IMR-90 (cell line): ENCODE data around the gene NDP. TPM values are rescaled to one million over a fixed set of nuclear protein-coding genes. Genes with fewer than 3 reads are reported as not detected.

Experiments
- ATAC-seq: fragments of 200-7000 bp; cut with Tn5 transposase; 2 replicates; pipeline ENCODE4 v1.9.1; 2020; ENCODE audit warnings: low read depth, mild to moderate bottlenecking, moderate library complexity
- BruUV-seq: library from RNA; stranded (reverse); fragments of 400-500 nt; replicated peaks from 2 replicates; lab custom pipeline; 2021; lab: Mats Ljungman, UMichigan
- CTCF ChIA-PET: fragments of 300-600 bp; formaldehyde crosslinking; extraction: SDS; loops from one replicate; lab custom pipeline; 2021; ENCODE audit warnings: antibody characterized with exemption; lab: Yijun Ruan, JAX
- POLR2A ChIA-PET: fragments of 300-600 bp; sonication (Branson Sonifier 250); formaldehyde crosslinking; loops from one replicate; lab custom pipeline; 2022; ENCODE audit warnings: antibody characterized with exemption; ENCODE audit not compliant: unreplicated experiment; lab: Charles Lee
- DNase-seq: peaks from one replicate; pipeline ENCODE4 v3.0.0; 2013
- H2AFZ ChIP-seq: replicated peaks from 2 replicates; pipeline ENCODE3; 2013; ENCODE audit warnings: low read length, mild to moderate bottlenecking; ENCODE audit not compliant: poor library complexity
- H2AK5ac ChIP-seq: 2 replicates; pipeline ENCODE4 v1.6.1; 2013; ENCODE audit warnings: low read depth, low read length, inconsistent platforms
- H2AK9ac ChIP-seq: replicated peaks from 2 replicates; pipeline ENCODE3; 2013; ENCODE audit warnings: mild to moderate bottlenecking, low read depth, low read length, moderate library complexity; ENCODE audit not compliant: poor library complexity
- H2BK120ac ChIP-seq: 2 replicates; pipeline ENCODE4 v1.6.1; 2013; ENCODE audit warnings: low read depth, low read length, inconsistent platforms
- H2BK15ac ChIP-seq: 3 replicates; pipeline ENCODE4 v1.6.1; 2013; ENCODE audit warnings: low read depth, low read length, inconsistent platforms
- H2BK20ac ChIP-seq: 2 replicates; pipeline ENCODE4 v1.6.1; 2013; ENCODE audit warnings: low read depth, mild to moderate bottlenecking, inconsistent platforms, low read length, moderate library complexity
- H2BK5ac ChIP-seq: 2 replicates; pipeline ENCODE4 v1.6.1; 2013; ENCODE audit warnings: mild to moderate bottlenecking, low read depth, low read length, inconsistent platforms; ENCODE audit not compliant: poor library complexity, severe bottlenecking
- H3K14ac ChIP-seq: replicated peaks from 2 replicates; pipeline ENCODE4 v1.6.1; 2013; ENCODE audit warnings: low read depth, low read length, inconsistent platforms
- H3K18ac ChIP-seq: 2 replicates; pipeline ENCODE4 v1.6.1; 2013; ENCODE audit warnings: low read depth, low read length, control low read depth
- H3K23ac ChIP-seq: 2 replicates; pipeline ENCODE4 v1.6.1; 2013; ENCODE audit warnings: low read depth, low read length, inconsistent platforms
- H3K27ac ChIP-seq: 2 replicates; pipeline ENCODE4 v1.5.1; 2013; ENCODE audit warnings: mild to moderate bottlenecking, control low read depth, low read length; ENCODE audit not compliant: insufficient read depth
- H3K27me3 ChIP-seq: 2 replicates; pipeline ENCODE4 v1.6.1; 2013; ENCODE audit warnings: low read length; ENCODE audit not compliant: control insufficient read depth, insufficient read depth
- H3K36me3 ChIP-seq: 2 replicates; pipeline ENCODE4 v1.6.1; 2013; ENCODE audit warnings: low read length, mixed read lengths; ENCODE audit not compliant: control insufficient read depth, insufficient read depth
- H3K4ac ChIP-seq: 2 replicates; pipeline ENCODE4 v1.6.1; 2013; ENCODE audit warnings: low read depth, low read length, inconsistent platforms
- H3K4me1 ChIP-seq: 2 replicates; pipeline ENCODE4 v1.6.1; 2013; ENCODE audit warnings: low read length, mixed read lengths; ENCODE audit not compliant: control insufficient read depth, insufficient read depth
- H3K4me2 ChIP-seq: 2 replicates; pipeline ENCODE4 v1.6.1; 2013; ENCODE audit warnings: low read depth, mild to moderate bottlenecking, control low read depth, low read length, moderate library complexity
- H3K4me3 ChIP-seq: 2 replicates; pipeline ENCODE4 v1.5.1; 2013; ENCODE audit warnings: low read depth, mild to moderate bottlenecking, control low read depth, low read length, moderate library complexity; ENCODE audit not compliant: insufficient read depth
- H3K56ac ChIP-seq: 2 replicates; pipeline ENCODE4 v1.6.1; 2013; ENCODE audit warnings: low read length, inconsistent platforms; ENCODE audit not compliant: insufficient read depth; ENCODE audit errors: extremely low read depth
- H3K79me1 ChIP-seq, 2 experiments: 2 replicates each; pipeline ENCODE4 v1.6.1; 2013; ENCODE audit warnings: low read length in 2 of 2, inconsistent platforms in 1 of 2, low read depth in 1 of 2
- H3K9ac ChIP-seq: 2 replicates; pipeline ENCODE4 v1.6.1; 2013; ENCODE audit warnings: low read depth, low read length, control low read depth
- H3K9me1 ChIP-seq: 2 replicates; pipeline ENCODE4 v1.6.1; 2013; ENCODE audit warnings: low read length, inconsistent platforms; ENCODE audit not compliant: insufficient read depth
- H3K9me3 ChIP-seq: 2 replicates; pipeline ENCODE4 v1.6.1; 2013; ENCODE audit warnings: low read length; ENCODE audit not compliant: control insufficient read depth, insufficient read depth
- H4K20me1 ChIP-seq: 2 replicates; pipeline ENCODE4 v1.6.1; 2013; ENCODE audit warnings: low read length, inconsistent platforms; ENCODE audit not compliant: insufficient read depth
- H4K5ac ChIP-seq: 2 replicates; pipeline ENCODE4 v1.6.1; 2013; ENCODE audit warnings: mild to moderate bottlenecking, low read depth, low read length, control low read depth
- H4K8ac ChIP-seq, 2 experiments: 2 replicates each; pipeline ENCODE4 v1.6.1; 2013; ENCODE audit warnings: low read depth in 2 of 2, low read length in 2 of 2, control low read depth in 1 of 2, inconsistent platforms in 1 of 2
- H4K91ac ChIP-seq: 2 replicates; pipeline ENCODE4 v1.6.1; 2013; ENCODE audit warnings: low read depth, low read length, inconsistent platforms; ENCODE audit not compliant: insufficient read depth
- BHLHE40 ChIP-seq: fragments of 150-350 bp; IDR thresholded peaks from 2 replicates; pipeline ENCODE4 v1.6.1; 2016; ENCODE audit warnings: mild to moderate bottlenecking, low read depth, low read length
- CEBPB ChIP-seq: IDR thresholded peaks from 2 replicates; pipeline ENCODE4 v1.6.1; 2012; ENCODE audit warnings: low read depth, low read length, improper control_type of control experiment
- CHD1 ChIP-seq: IDR thresholded peaks from 2 replicates; pipeline ENCODE4 v1.6.1; 2012; ENCODE audit warnings: low read depth, low read length, improper control_type of control experiment
- FOS ChIP-seq: fragments of 150-350 bp; IDR thresholded peaks from 2 replicates; pipeline ENCODE4 v1.6.1; 2016; ENCODE audit warnings: low read depth, low read length
- MAFK ChIP-seq: IDR thresholded peaks from 2 replicates; pipeline ENCODE4 v1.6.1; 2012; ENCODE audit warnings: low read depth, low read length, improper control_type of control experiment
- MAZ ChIP-seq: IDR thresholded peaks from 2 replicates; pipeline ENCODE4 v1.6.1; 2012; ENCODE audit warnings: low read depth, mild to moderate bottlenecking, low read length, improper control_type of control experiment, moderate library complexity, borderline replicate concordance
- MXI1 ChIP-seq: IDR thresholded peaks from 2 replicates; pipeline ENCODE4 v1.6.1; 2012; ENCODE audit warnings: low read depth, mild to moderate bottlenecking, low read length, moderate library complexity, borderline replicate concordance
- NFE2L2 ChIP-seq: fragments of 150-350 bp; IDR thresholded peaks from 2 replicates; pipeline ENCODE4 v1.6.1; 2016; ENCODE audit warnings: low read depth, mild to moderate bottlenecking, low read length
- POLR2A ChIP-seq: IDR thresholded peaks from 2 replicates; pipeline ENCODE4 v1.6.1; 2012; ENCODE audit warnings: mild to moderate bottlenecking, low read depth, low read length
- RAD21 ChIP-seq: IDR thresholded peaks from 2 replicates; pipeline ENCODE4 v1.6.1; 2012; ENCODE audit warnings: low read length, improper control_type of control experiment
- RCOR1 ChIP-seq: IDR thresholded peaks from 2 replicates; pipeline ENCODE4 v1.6.1; 2012; ENCODE audit warnings: mild to moderate bottlenecking, low read length, improper control_type of control experiment; ENCODE audit not compliant: insufficient replicate concordance
- RFX5 ChIP-seq: IDR thresholded peaks from 2 replicates; pipeline ENCODE4 v1.8.0; 2012; ENCODE audit warnings: low read depth, mild to moderate bottlenecking, low read length, moderate library complexity
- SMC3 ChIP-seq: fragments of 150-350 bp; IDR thresholded peaks from 2 replicates; pipeline ENCODE4 v1.6.1; 2016; ENCODE audit warnings: low read depth, mild to moderate bottlenecking, antibody characterized with exemption, low read length, moderate library complexity
- WGBS, 2 experiments: methylation state at CpG; one replicate each; pipeline versions ENCODE4 v1.1.5 to v1.1.7; 2013; ENCODE audit warnings: missing lambda C conversion rate in 2 of 2; ENCODE audit not compliant: insufficient read length in 1 of 2; ENCODE audit errors: extremely low coverage in 2 of 2; 5-methylcytosine and 5-hydroxymethylcytosine counted together
- dilution Hi-C: fragments of 300-500 bp; cut with HindIII; formaldehyde crosslinking; loops from one replicate; pipeline ENCODE4 v1.14.3; 2018; ENCODE audit warnings: low sequenced_read_pairs; ENCODE audit not compliant: unreplicated experiment
- in situ Hi-C: fragments of 300-500 bp; cut with MboI; formaldehyde crosslinking; loops from 3 replicates; pipeline ENCODE4 v1.14.3; 2019; ENCODE audit warnings: low sequenced_read_pairs, inconsistent platforms, mixed read lengths
- intact Hi-C: fragments of 100-400 bp; cut with micrococcal nuclease; formaldehyde crosslinking; loops from 2 replicates; pipeline ENCODE4 v1.10.0; 2022
- polyA plus RNA-seq, 3 experiments: library from polyadenylated mRNA; depleted of rRNA; stranded (reverse); fragments of >200 nt; gene quantifications; 2 replicates each; pipeline ENCODE4 v1.2.3, GENCODE V29; 2012; ENCODE audit warnings: low replicate concordance in 1 of 3
- total RNA-seq: library from RNA; depleted of rRNA; stranded (reverse); fragments of >200 nt; gene quantifications from 2 replicates; pipeline ENCODE4 v1.2.3, GENCODE V29; 2012
- TF ChIP-seq, protein P1 (sequence below): fragments of 150-350 bp; IDR thresholded peaks from 2 replicates; pipeline ENCODE4 v1.6.1; 2017; ENCODE audit warnings: mild to moderate bottlenecking, antibody characterized with exemption, low read length, low read depth
- TF ChIP-seq, protein P2 (sequence below): conservative IDR thresholded peaks from 2 replicates; pipeline ENCODE4 v1.5.1; 2012; ENCODE audit warnings: mild to moderate bottlenecking, low read depth, low read length, improper control_type of control experiment
- TF ChIP-seq, protein P3 (sequence below): fragments of 150-350 bp; IDR thresholded peaks from 2 replicates; pipeline ENCODE4 v1.6.1; 2016; ENCODE audit warnings: low read depth, mild to moderate bottlenecking, low read length, moderate library complexity, borderline replicate concordance

The NDP gene
- total and polyA plus RNA-seq, 2 of the 4 experiments (the other 2 are of a cell fraction), result 0.36 to 0.39 TPM

DNA sequence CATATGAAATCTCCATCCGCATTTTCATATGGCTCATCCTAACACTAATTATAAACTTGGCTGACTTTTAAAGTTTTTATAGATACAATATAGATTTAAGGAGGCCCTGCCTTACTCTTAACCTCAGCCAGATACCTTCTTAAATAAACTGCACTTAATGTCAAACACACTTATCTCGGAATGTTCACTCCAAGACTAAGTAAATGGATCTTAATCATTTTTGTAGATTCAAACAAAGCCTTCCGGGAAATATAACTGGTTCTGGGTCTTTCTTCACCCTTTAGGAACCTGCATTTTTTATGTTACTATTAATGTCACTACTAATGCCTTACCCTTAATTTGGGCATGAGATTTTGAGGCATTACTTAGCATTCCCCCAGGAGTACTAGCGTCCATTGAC, 43.7 kb upstream of the NDP start:
- no CpG with 5 or more reads among the region's 4 CpGs for whole genome bisulfite sequencing, 2 experiments
- no peak overlapping the region for H4K8ac ChIP-seq
- H3K27me3 ChIP-seq, result no peaks in the 10 kb centered on the region; the same call in 1 of the 2 replicates
- no peak overlapping the region for H2AFZ ChIP-seq
- POLR2A ChIA-PET, result no interaction called here
- no peaks in the 10 kb centered on the region for H3K79me1 ChIP-seq
- H2BK15ac ChIP-seq, result no peak overlapping the region
- H2BK5ac ChIP-seq, result no peak overlapping the region
- H2AK5ac ChIP-seq, result no peak overlapping the region
- H3K27ac ChIP-seq, result no peak overlapping the region
- TF ChIP-seq RCOR1 (no peak), CHD1 (no peak), RFX5 (no peak), MXI1 (no peak), NFE2L2 (no peak), BHLHE40 (no peak), POLR2A (no peak), RAD21 (no peak), MAFK (no peak), MAZ (no peak), CEBPB (no peak), FOS (no peak), SMC3 (no peak)
- TF ChIP-seq, protein P1, sequence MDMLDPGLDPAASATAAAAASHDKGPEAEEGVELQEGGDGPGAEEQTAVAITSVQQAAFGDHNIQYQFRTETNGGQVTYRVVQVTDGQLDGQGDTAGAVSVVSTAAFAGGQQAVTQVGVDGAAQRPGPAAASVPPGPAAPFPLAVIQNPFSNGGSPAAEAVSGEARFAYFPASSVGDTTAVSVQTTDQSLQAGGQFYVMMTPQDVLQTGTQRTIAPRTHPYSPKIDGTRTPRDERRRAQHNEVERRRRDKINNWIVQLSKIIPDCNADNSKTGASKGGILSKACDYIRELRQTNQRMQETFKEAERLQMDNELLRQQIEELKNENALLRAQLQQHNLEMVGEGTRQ, result no peak
- TF ChIP-seq, protein P2, sequence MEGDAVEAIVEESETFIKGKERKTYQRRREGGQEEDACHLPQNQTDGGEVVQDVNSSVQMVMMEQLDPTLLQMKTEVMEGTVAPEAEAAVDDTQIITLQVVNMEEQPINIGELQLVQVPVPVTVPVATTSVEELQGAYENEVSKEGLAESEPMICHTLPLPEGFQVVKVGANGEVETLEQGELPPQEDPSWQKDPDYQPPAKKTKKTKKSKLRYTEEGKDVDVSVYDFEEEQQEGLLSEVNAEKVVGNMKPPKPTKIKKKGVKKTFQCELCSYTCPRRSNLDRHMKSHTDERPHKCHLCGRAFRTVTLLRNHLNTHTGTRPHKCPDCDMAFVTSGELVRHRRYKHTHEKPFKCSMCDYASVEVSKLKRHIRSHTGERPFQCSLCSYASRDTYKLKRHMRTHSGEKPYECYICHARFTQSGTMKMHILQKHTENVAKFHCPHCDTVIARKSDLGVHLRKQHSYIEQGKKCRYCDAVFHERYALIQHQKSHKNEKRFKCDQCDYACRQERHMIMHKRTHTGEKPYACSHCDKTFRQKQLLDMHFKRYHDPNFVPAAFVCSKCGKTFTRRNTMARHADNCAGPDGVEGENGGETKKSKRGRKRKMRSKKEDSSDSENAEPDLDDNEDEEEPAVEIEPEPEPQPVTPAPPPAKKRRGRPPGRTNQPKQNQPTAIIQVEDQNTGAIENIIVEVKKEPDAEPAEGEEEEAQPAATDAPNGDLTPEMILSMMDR, result no peak
- TF ChIP-seq, protein P3, sequence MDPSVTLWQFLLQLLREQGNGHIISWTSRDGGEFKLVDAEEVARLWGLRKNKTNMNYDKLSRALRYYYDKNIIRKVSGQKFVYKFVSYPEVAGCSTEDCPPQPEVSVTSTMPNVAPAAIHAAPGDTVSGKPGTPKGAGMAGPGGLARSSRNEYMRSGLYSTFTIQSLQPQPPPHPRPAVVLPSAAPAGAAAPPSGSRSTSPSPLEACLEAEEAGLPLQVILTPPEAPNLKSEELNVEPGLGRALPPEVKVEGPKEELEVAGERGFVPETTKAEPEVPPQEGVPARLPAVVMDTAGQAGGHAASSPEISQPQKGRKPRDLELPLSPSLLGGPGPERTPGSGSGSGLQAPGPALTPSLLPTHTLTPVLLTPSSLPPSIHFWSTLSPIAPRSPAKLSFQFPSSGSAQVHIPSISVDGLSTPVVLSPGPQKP, result no peak
- H4K5ac ChIP-seq, result no peak overlapping the region
- H3K18ac ChIP-seq, result no peak overlapping the region
- no peak for ATAC-seq
- in situ Hi-C loops (no loop called here), dilution Hi-C loops (no loop called here), intact Hi-C loops (no loop called here)
- no peak overlapping the region for H3K4ac ChIP-seq
- no peak overlapping the region for H3K4me3 ChIP-seq
- H3K23ac ChIP-seq, result no peak overlapping the region
- H2BK120ac ChIP-seq, result no peak overlapping the region
- H3K36me3 ChIP-seq, result no peaks in the 10 kb centered on the region
- H3K14ac ChIP-seq, result no peak overlapping the region
- no peak overlapping the region for H2BK20ac ChIP-seq
- no TSS peak for BruUV-seq
- no peak overlapping the region for H3K56ac ChIP-seq
- H4K91ac ChIP-seq, result no peak overlapping the region
- CTCF ChIA-PET, result no interaction called here
- H3K9ac ChIP-seq, result no peak overlapping the region
- no peaks in the 10 kb centered on the region for H3K4me1 ChIP-seq
- H3K9me3 ChIP-seq, result no peaks in the 10 kb centered on the region
- H3K4me2 ChIP-seq, result no peak overlapping the region
- no peak overlapping the region for H2AK9ac ChIP-seq
- no peaks in the 10 kb centered on the region for H3K9me1 ChIP-seq
- DNase-seq, result no peak
- H4K20me1 ChIP-seq, result no peaks in the 10 kb centered on the region
